Measurements from ENCODE around the gene WDR46.
"Not testable (repeated sequence)": the region's sequence is repeated elsewhere in the genome, so short reads cannot be mapped to it uniquely, and the experiment has no call there.

The WDR46 gene

DNA sequence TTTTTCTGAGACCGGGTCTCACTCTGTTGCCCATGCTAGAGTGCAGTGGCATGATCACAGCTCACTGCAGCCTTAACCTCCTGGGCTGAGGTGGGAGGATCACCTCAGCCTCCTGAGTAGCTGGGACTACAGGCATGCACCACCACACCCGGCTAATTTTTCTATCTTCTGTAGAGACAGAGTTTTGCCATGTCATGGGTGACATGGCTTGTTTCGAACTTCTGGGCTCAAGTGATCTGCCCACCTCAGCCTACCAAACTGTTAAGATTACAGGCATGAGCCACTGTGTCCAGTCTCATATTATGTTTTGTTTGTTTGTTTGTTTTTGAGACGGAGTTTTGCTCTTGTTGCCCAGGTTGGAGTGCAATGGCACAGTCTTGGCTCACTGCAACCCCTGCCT, 3.8 kb downstream of the WDR46 start:
- DNase-seq, result not testable (repeated sequence)

DNA sequence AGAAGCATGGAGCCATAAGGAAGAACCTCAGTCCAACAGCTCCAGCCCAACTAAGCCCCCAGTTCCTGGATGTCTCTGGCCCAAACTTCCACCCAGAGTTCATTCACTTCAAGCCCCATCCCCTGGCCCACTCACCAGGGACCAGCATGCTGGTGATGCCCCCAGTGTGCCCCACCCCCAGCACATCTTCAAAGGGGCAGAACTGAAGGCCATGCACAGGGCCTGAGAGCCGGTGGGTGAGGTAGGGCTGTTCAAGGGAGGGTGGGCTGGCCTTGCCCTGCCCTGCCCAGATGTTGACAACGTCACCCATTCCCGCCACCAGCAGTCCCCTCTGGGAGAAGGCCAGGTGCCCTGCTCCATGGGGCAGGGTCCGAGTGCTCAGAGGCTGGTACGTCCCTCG, 8.5 kb downstream of the WDR46 start:
- DNase-seq, result no peak

DNA sequence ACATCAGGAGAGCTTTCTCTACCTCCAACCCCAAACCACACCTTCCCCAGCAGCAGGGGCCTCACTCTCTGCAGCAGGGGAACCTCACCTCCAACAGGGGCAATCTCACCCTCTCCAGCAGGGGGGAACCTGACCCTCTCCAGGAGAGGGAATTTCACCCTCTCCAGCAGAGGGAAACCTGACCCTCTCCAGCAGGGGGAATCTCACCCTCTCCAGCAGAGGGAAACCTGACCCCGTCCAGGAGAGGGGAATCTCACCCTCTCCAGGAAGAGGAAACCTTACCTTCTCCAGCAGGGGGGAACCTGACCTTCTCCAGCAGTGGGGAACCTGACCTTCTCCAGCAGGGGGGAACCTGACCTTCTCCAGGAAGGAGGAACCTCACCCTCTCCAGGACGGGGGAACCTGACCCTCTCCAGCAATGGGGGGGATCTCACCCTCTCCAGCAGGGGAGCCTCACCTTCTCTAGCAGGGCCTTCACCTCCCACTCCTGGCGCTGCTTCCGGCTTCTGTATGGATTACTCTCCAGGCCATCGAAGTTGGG, 9.0 kb downstream of the WDR46 start:
- no peak for DNase-seq

DNA sequence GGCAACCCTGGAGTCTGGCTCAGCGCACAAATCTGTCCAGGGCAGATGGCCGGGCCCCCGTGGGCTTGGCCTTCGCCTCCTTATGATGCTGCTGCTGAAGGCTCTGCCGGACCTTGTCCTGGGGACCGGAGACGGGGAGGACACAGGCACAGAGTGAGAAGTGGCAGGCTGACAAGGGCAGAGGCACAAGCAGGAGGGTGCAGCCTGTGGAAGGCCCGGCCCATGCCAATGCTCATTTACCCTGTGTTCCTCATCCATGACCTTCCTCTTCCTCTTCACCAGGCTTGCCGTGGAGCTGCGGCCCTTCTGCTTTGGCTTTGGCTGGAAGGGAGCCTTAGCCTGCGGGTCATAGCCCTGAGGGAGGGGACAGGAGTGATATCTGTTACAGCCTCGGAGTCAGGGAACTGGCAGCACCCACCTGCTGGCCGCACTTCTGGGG, 9.8 kb downstream of the WDR46 start:
- no peak for DNase-seq

DNA sequence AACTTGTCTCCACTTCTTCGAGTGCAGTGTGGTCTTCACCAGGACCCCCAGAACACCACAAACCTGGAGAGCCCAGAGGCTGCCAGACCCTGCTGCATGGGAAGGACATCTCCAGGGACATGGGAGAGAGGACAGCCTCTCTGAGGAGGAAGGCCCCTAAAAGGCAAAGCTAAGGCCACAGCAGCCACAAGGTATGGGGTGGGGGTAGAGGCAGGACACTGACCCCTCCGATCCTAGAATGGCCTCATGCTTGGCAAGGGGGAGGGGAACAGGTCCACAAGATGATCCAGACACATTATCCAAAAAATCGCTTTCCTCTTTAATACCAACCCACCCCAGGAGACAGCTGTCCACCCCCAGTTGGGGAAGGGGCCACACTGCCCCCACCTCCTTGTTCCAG, 10.2 kb downstream of the WDR46 start:
- DNase-seq, result no peak

DNA sequence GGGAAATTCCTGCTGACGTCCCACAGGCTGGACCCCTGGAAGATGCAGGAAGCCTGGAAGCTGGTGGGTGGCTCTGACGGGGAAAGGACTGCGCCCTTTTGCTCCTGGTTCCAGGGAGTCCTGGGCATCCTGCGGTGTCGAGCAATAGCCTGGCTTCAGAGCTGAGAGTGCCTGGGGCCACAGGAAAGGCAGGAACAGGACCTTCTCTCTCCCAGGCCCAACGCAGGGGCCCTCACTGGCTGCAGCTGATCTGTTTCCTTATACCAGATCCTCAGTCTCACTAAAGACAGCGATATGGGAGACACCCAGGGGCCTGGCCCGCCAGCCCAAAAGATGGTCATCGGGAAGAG, 10.7 kb downstream of the WDR46 start:
- no peak for DNase-seq

DNA sequence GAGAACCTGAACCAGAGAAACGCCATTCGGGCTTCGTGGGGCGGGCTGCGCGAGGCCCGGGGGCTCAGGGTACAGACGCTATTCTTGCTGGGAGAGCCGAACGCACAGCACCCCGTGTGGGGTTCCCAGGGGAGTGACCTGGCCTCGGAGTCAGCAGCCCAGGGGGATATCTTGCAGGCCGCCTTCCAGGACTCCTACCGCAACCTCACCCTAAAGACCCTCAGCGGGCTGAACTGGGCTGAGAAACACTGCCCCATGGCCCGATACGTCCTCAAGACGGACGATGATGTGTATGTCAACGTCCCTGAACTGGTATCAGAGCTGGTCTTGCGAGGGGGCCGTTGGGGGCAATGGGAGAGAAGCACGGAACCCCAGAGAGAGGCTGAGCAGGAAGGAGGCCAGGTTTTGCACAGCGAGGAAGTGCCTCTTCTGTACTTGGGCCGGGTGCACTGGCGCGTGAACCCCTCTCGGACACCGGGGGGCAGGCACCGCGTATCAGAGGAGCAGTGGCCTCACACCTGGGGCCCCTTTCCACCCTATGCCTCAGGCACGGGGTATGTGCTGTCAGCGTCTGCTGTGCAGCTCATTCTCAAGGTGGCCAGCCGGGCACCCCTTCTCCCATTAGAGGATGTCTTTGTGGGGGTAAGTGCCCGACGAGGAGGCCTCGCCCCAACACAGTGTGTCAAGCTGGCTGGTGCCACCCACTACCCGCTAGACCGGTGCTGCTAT, 11.2 kb downstream of the WDR46 start:
- DNase-seq, result no peak

DNA sequence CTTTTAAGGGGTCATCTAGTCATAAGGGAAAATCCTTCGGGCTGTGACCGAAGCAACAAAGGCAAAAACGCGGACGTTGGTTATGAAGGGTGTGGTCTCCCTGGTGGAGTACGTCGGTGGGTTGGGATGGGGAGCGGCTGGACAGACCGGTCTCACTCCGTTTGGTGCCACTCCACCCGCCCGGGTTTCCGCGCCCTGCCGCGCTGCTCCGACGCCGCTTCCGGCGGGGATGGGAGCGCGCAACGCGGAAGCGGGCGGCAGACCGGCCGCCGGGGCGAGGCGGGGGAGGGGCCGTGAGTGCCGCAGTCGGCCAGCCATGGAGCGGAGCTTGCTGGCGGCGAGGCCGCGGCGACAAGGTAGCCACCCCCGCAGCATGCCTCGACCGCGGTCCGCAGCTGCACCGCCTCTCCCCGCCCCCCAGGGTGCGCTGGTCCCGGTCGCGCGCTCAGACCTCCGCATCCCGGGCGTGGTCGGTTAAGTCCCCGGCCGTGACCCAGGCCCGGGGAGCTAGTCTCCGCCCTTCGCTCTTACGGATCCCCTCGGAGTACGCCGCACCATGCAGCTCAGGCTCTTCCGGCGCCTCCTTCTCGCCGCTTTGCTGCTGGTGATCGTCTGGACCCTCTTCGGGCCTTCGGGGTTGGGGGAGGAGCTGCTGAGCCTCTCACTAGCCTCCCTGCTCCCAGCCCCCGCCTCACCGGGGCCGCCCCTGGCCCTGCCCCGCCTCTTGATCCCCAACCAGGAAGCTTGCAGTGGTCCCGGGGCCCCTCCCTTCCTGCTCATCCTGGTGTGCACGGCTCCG, 12.0 kb downstream of the WDR46 start, which contains the start of gene B3GALT4:
B3GALT4 (plus strand) TSS at position 260 of the 799 bp plus-strand sequence; CDS start at position 557, 297 bp downstream.
- DNase-seq, result peak; percentile 92

DNA sequence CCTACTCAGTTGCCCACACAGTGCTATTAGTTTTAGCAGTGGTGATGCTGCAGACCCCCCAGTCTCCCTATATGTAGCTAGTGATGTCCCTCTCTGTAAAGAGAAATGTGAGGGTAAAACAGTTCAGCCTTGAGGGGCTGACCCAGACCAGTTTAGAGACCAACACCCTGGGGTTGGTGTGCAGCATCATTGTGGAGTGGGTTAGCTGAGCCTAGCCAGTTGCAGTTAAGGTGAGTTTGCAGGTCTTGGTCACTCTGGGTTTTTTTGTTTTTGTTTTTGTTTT, 12.5 kb downstream of the WDR46 start:
- no peak for DNase-seq

DNA sequence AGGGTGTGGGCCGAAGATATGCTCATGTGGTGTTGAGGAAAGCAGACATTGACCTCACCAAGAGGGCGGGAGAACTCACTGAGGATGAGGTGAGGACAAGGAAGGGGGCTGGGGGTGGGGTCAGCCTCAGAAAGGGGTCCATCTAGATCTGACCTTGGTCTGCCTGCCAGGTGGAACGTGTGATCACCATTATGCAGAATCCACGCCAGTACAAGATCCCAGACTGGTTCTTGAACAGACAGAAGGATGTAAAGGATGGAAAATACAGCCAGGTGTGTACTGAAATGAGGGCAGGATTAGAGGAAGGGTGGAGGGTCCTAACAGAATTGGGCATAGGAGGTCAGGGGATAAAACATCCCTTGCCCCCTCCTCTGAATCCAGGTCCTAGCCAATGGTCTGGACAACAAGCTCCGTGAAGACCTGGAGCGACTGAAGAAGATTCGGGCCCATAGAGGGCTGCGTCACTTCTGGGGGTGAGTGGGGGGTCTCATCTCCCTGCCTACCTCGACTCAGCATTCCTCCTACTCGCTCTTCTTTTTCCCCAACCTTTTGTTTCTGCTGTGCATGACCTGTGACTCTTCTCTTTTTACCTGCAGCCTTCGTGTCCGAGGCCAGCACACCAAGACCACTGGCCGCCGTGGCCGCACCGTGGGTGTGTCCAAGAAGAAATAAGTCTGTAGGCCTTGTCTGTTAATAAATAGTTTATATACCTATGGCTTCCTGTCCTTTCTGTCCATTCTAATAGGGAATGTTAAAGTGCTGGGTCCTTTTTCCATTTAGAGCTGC, 13.1 kb downstream of the WDR46 start:
- DNase-seq, result not testable (repeated sequence)

DNA sequence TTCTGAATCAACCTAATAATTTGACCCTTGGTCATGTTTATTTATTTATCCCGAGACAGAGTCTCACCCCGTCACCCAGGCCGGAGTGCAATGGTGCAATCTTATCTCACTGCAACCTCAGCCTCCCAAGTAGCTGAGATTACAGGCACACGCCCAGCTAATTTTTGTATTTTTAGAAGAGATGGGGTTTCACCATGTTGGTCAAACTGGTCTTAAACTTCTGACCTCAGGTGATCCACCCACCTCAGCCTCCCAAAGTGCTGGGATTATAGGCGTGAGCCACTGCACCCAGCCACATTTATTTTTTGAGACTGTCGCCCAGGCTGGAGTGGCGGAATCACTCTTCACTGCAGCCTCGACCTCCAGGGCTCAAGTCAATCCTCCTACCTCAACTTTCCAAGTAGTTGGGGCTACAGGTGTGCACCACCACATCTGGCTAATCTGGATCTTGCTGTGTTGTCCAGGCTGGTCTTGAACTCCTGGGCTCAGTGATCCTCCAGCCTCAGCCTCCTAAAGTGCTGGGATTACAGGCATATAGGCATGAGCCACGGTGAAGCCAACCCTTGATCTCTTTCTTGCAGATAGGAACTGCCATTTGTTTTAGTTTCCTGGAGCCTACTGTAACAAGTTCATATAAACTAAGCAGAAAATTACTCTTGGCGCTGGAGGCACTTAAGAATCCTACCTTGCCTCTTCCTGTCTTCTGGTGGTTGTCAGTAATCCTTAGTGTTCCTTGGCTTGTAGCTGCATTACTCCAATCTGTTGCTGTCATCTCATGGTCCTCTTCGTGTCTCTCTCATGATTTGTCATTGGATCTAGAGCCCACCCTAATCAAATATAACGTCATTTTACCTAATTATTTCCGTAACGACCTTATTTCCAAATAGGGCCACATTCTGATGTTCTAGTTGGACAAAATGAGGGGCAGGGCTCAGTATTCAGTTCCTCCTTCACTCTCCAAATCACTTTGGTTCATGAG, 14.8 kb downstream of the WDR46 start:
- no peak for DNase-seq

DNA sequence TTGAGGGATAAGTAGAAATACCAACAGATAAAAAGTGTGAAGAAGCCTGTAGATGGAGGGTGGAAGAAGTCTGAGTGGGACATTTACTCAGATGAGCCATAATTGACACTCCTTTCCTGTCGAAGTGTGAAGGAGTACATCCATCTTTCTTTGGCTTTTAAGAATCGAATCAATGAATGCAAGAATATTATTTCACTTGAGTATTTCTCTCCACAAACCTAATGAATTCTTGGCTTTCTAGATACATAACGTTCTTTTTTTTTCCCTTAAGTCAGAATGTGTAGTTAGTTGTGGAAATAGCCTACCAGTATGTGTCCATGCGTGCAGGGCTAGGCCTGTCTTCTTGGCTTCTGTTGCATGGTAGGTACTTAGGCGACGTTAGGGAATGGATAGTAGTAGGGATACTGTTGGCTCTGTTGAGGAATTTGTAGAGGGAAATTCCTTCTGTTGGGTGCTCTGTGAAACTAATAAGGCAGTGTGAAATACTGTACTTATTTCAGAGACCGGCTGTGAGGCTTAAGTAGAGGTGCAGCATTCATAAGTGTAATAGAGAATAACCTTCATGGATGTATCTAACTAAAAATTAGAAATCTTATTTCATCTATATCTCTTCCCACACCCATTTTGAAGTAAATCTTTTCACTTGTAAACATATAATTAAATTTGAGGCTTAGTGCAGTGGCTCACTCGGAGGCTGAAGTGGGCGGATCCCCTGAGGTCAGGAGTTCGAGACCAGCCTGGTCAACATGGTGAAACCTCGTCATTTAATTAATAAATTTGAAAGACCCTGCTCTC, 15.7 kb downstream of the WDR46 start:
- DNase-seq, result no peak

DNA sequence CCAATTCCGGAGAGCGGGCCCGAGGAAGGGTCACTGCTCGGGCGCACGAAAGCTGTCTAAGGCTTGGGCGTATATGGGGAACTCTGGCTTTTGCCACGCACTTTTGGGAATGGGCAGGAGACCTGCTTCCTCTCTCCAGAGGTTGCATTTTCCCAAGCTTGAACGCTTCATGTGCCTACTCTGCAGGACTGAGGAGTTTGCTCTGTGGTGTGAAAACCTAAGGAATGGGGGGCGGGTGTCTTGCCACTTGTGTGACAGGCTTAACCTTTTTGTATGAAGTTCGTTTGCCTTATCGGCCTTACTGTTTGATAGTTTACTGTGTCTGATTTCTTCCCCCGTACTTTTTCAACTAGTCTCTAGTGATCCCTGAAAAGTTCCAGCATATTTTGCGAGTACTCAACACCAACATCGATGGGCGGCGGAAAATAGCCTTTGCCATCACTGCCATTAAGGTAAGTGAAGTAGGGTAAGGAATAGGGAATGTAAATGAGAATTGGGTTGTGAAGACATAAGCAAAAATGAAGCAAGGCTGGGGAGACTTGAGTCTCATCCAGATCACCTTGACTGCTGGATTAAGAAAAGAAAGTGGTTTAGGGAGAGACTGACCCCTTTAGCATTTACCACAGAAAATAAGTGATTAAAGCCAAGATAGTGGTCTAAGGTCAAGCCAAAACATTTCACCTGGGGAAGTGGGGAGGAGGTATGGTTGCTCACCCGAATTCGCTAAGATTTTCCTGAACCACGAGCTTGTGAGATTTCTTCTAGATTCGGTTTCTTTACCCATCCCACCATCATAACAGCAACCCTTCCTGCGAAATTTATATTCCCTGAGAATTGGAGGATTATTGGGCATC, 16.5 kb downstream of the WDR46 start:
- DNase-seq, result no peak

DNA sequence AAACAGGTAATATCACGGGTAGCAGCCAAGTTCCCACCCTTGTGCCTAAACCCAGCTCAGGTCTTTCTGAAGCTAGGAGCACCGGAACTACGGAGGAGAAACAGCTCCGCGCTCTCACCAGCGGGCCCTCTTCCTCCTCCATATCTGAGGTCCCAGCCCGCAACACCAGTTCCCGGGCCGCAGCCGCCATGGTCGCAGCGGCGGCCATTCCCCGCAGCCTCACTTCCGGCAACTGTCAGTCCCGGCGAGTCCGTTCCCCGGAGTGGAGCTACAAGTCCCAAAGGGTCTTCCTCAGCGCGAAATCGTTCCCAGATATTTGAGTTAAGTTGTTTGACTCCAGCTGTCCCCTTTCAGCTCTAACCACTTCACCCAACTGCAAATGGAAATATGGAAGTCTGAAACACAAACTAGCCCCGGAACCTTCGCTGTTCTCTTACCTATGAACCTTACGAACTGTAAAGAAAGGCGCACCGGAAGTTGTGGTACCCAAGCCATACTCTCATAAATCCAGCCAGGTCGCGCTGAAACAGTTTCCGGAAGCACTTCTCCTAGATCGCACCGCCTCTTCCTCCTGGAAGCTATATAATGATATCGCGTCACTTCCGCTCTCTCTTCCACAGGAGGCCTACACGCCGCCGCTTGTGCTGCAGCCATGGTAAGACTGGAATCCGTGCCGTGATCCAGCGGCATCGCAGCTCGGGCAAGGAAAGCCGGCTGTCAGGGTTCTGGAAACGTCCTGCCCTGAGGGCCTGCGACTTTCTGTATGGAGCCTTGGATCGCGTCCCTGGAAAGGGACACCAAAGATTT, 17.4 kb downstream of the WDR46 start, which contains the start of the genes RPS18 and VPS52:
RPS18 (plus strand) TSS at position 608 of the 807 bp plus-strand sequence; CDS start at position 653, 45 bp downstream.
VPS52 (minus strand) TSS at position 409 of the 807 bp plus-strand sequence; CDS start at position 208, 201 bp downstream.
- peak; percentile 99 for DNase-seq

DNA sequence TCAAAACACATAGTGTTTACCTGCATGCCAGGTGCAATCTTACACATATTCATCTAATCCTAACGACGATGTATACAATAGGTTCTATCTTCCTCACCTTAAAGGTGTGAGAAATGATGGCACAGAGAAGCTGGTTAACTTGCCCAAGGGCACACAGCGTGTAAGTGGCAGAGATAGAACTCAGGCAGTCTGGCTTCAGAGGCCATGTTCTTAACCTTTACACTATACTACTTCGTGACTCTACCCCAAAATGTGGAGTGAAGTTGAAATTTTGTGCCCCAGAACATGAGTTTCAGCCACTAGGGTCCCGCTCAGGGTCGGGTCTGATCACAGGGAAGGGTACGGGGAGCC, 17.9 kb downstream of the WDR46 start:
- DNase-seq, result no peak

DNA sequence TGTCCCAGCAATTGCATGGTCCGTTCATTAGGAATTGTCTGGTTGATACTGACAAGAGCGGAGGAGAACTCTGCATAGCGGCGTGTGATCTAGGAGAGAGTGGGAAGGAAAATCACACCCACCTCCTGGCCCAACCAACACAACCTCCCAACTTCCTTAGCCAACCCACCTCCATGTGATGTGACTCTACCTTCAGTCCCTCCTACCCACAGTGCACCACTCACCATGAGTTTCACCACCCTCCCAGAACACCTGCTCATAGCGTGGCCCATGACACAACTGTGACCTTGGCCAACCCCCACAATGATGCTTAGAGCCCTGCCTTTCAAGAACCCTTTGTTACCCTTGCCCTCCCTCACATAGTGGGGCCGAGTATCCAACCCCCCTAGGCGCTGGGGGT, 25.0 kb downstream of the WDR46 start:
- no peak for DNase-seq

DNA sequence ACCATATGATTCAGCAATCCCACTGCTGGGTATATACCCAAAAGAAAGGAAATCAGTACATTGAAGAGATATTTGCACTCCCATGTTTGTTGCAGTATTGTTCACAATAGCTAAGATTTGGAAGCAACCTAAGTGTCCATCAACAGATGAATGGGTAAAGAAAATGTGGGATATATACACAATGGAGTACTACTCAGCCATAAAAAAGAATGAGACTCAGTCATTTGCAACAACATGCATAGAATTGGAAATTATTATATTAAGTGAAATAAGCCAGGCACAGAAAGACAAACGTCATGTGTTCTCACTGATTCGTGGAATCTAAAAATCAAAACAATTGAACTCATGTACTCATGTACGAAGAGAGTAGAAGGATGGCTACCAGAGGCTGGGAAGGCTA, 26.5 kb downstream of the WDR46 start:
- not testable (repeated sequence) for DNase-seq

DNA sequence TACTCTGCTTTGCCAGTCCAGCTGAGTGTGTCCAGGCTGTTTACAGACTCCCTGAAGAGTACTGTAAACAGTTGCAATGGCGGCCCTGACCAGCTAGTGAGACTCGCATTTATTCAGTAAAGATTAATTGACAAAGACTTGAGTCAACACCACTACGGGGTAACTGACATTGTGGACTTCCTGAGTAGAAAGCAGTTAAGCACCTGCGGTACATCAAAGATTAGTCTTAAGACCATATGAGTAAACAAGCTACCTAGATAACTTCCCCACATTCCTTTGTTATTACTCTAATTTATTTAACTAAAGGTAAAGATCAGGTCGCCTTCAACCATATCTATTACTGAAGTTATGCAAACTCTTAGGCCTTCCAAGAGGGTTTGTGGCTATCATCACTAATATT, 30.0 kb downstream of the WDR46 start:
- no peak for DNase-seq

DNA sequence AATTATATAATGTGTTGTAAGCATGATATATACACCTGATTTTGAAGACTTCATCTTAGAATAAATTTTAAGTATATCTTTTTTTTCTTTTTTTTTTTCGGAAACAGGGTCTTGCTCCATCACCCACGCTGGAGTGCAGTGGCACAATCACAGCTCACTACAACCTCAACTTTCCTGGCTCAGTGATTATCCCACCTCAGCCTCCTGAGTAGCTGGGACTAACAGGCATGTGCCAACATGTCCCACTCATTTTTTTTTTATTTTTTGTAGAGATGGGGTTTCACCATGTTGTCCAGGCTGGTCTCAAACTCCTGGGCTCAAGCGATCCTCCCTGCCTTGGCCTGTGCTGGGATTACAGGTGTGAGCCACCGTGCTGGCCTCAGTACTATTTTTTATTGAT, 34.4 kb downstream of the WDR46 start:
- no peak for DNase-seq

Measured in NCI-H2227 treated with DMSO at 0.1 percent for 48 hours (cell line).